Measurements from ENCODE around the gene MRPL37.

- TF ChIP-seq CTCF (IDR thresholded peaks at IDR 0.05), result no peak
- no peak for TF ChIP-seq ZFX (IDR thresholded peaks at IDR 0.05; ENCODE audit: borderline replicate concordance)
Measured at GRCh38 chr1:54173681-54174080, 26.3 kb upstream of the MRPL37 start.

Data from 22Rv1 (cell line).